Ascending aorta (tissue), 2 donors: ENCODE results near the gene FBXW11. TPM values are rescaled to one million over a fixed set of nuclear protein-coding genes. Genes with fewer than 3 reads are reported as not detected.

Source experiments
- DNase-seq, 2 donors: peaks; one replicate each; pipeline ENCODE4 v3.0.0-alpha.2; 2019; ENCODE audit warnings: low spot score in 2 of 2
- H3K27ac ChIP-seq, 2 donors: fragments of 200-600 bp; sonication (generic); one replicate each; pipeline ENCODE4 v1.5.1; 2016 to 2017; ENCODE audit warnings: mild to moderate bottlenecking in 1 of 2
- H3K27me3 ChIP-seq: fragments of 200-600 bp; sonication (generic); one replicate; pipeline ENCODE4 v1.5.1; 2017
- H3K36me3 ChIP-seq, 2 donors: fragments of 200-600 bp; sonication (generic); one replicate each; pipeline ENCODE4 v1.5.1; 2016
- H3K4me1 ChIP-seq, 2 donors: fragments of 200-600 bp; sonication (generic); one replicate each; pipeline ENCODE4 v1.5.1; 2016 to 2017; ENCODE audit warnings: mild to moderate bottlenecking in 1 of 2
- H3K4me3 ChIP-seq, 2 donors: fragments of 200-600 bp; sonication (generic); one replicate each; pipeline ENCODE4 v1.5.1; 2016 to 2017; ENCODE audit warnings: mild to moderate bottlenecking in 1 of 2
- H3K9me3 ChIP-seq, 2 donors: fragments of 200-600 bp; sonication (generic); one replicate each; pipeline ENCODE4 v1.5.1; 2016
- CTCF ChIP-seq, 3 experiments: fragments of 200-600 bp in 2 of 3; fragments of 450-650 bp in 1 of 3; sonication (generic) in 2 of 3; IDR thresholded peaks; one replicate each; pipeline ENCODE4 v1.5.1; 2016 to 2019; ENCODE audit warnings: antibody characterized with exemption in 3 of 3, mild to moderate bottlenecking in 1 of 3, moderate library complexity in 1 of 3
- intact Hi-C: fragments of 100-400 bp; cut with DNase I; formaldehyde crosslinking; loops from one replicate; pipeline ENCODE4 v1.15.1; 2023
- total RNA-seq: library from RNA; depleted of rRNA; stranded (reverse); fragments of >200 nt; gene quantifications from one replicate; pipeline ENCODE4 v1.1.0, GENCODE V29; 2016

FBXW11 gene
- total RNA-seq, 1 donor from 2014 or later: 34.6 TPM

GRCh38 chr5:171825051-171825450 lies 181.4 kb downstream of the FBXW11 start:
- H3K4me1 ChIP-seq: no peaks in the 10 kb centered on the region
- H3K4me3 ChIP-seq: no peak overlapping the region
- TF ChIP-seq CTCF (IDR thresholded peaks at IDR 0.05): no peak
- H3K27me3 ChIP-seq: no peaks in the 10 kb centered on the region
- intact Hi-C loops: no loop called here
- no peaks in the 10 kb centered on the region for H3K9me3 ChIP-seq
- no peaks in the 10 kb centered on the region for H3K36me3 ChIP-seq
- no peak for DNase-seq
- H3K27ac ChIP-seq: no peak overlapping the region

GRCh38 chr5:171823269-171823668 lies 183.2 kb downstream of the FBXW11 start:
- no peak overlapping the region for H3K4me3 ChIP-seq
- H3K9me3 ChIP-seq: no peaks in the 10 kb centered on the region
- intact Hi-C loops: no loop called here
- H3K27ac ChIP-seq: no peak overlapping the region
- no peaks in the 10 kb centered on the region for H3K27me3 ChIP-seq
- H3K36me3 ChIP-seq: no peaks in the 10 kb centered on the region
- no peak for DNase-seq
- no peaks in the 10 kb centered on the region for H3K4me1 ChIP-seq
- TF ChIP-seq CTCF (IDR thresholded peaks at IDR 0.05): no peak

- no peak for TF ChIP-seq CTCF (IDR thresholded peaks at IDR 0.05)
- Histone ChIP-seq H3K27me3 (no peaks in the 10 kb centered on the region), H3K27ac (no peak overlapping the region), H3K9me3 (no peaks in the 10 kb centered on the region), H3K4me1 (no peaks in the 10 kb centered on the region), H3K4me3 (no peak overlapping the region), H3K36me3 (no peaks in the 10 kb centered on the region)
- intact Hi-C loops: no loop called here
- no peak for DNase-seq
Measured at GRCh38 chr5:171821286-171821685, 185.2 kb downstream of the FBXW11 start.

GRCh38 chr5:171820561-171820960 lies 185.9 kb downstream of the FBXW11 start:
- Histone ChIP-seq H3K9me3 (no peaks in the 10 kb centered on the region), H3K27ac (no peak overlapping the region), H3K4me1 (no peaks in the 10 kb centered on the region), H3K36me3 (no peaks in the 10 kb centered on the region), H3K4me3 (no peak overlapping the region), H3K27me3 (no peaks in the 10 kb centered on the region)
- no peak for DNase-seq
- no peak for TF ChIP-seq CTCF (IDR thresholded peaks at IDR 0.05)
- intact Hi-C loops: no loop called here

GRCh38 chr5:171816666-171817065 lies 189.8 kb downstream of the FBXW11 start:
- H3K4me3 ChIP-seq: no peak overlapping the region
- H3K4me1 ChIP-seq: no peaks in the 10 kb centered on the region
- intact Hi-C loops: no loop called here
- peaks cover 0 to 3% of the 10 kb centered on the region in 2 donors for H3K9me3 ChIP-seq
- no peak for DNase-seq
- no peaks in the 10 kb centered on the region for H3K27me3 ChIP-seq
- H3K27ac ChIP-seq: no peak overlapping the region
- no peak for TF ChIP-seq CTCF (IDR thresholded peaks at IDR 0.05)
- H3K36me3 ChIP-seq: no peaks in the 10 kb centered on the region

GRCh38 chr5:171813813-171814490 lies 192.5 kb downstream of the FBXW11 start:
- Histone ChIP-seq H3K9me3 (peaks cover 0 to 12% of the 10 kb centered on the region in 2 donors), H3K36me3 (no peaks in the 10 kb centered on the region), H3K27me3 (no peaks in the 10 kb centered on the region), H3K4me1 (no peaks in the 10 kb centered on the region), H3K4me3 (no peak overlapping the region), H3K27ac (no peak overlapping the region)
- no peak for TF ChIP-seq CTCF (IDR thresholded peaks at IDR 0.05)
- no peak for DNase-seq
- intact Hi-C loops: no loop called here
